Neural cell (in vitro differentiated cells): Measurements from ENCODE around the gene SLC29A1. TPM values are rescaled to one million over a fixed set of nuclear protein-coding genes. Genes with fewer than 3 reads are reported as not detected.
A peak's percentile ranks its signal among the peaks of the same experiment; 100 is the strongest.

Experiments
- H2AFZ ChIP-seq: fragments of 200-600, 300-800 bp; sonication (generic), shearing (Covaris generic); 2 replicates; pipeline ENCODE4 v1.6.0; 2014; ENCODE audit warnings: low read depth, mild to moderate bottlenecking, antibody characterized with exemption, low read length, moderate library complexity
- H3F3A ChIP-seq: fragments of 200-600 bp; shearing (Covaris generic); 2 replicates; pipeline ENCODE4 v1.6.1; 2016; ENCODE audit warnings: mild to moderate bottlenecking, moderate library complexity, mixed read lengths, antibody characterized with exemption, low read length; ENCODE audit not compliant: insufficient read depth, poor library complexity, severe bottlenecking
- H3K27ac ChIP-seq: fragments of 200-600, 300-800 bp; sonication (generic), shearing (Covaris generic); 2 replicates; pipeline ENCODE4 v1.5.1; 2014; ENCODE audit warnings: mild to moderate bottlenecking, low read length, moderate library complexity
- H3K27me3 ChIP-seq: fragments of 300-800, 200-600 bp; sonication (generic), shearing (Covaris generic); 2 replicates; pipeline ENCODE4 v1.6.0; 2014; ENCODE audit warnings: mild to moderate bottlenecking, low read depth, low read length, moderate library complexity; ENCODE audit not compliant: insufficient read depth
- H3K36me3 ChIP-seq: fragments of 300-800, 200-600 bp; sonication (generic), shearing (Covaris generic); 2 replicates; pipeline ENCODE4 v1.5.1; 2014; ENCODE audit warnings: mild to moderate bottlenecking, antibody characterized with exemption, low read length, moderate library complexity; ENCODE audit not compliant: insufficient read depth
- H3K4me2 ChIP-seq: fragments of 300-800, 200-600 bp; sonication (generic), shearing (Covaris generic); 2 replicates; pipeline ENCODE4 v1.6.0; 2014; ENCODE audit warnings: mild to moderate bottlenecking, low read length
- H3K4me3 ChIP-seq: fragments of 300-800, 200-600 bp; sonication (generic), shearing (Covaris generic); 2 replicates; pipeline ENCODE4 v1.5.1; 2014; ENCODE audit warnings: mild to moderate bottlenecking, low read length, moderate library complexity
- H3K79me2 ChIP-seq: fragments of 200-600 bp; shearing (Covaris generic); replicated peaks from 2 replicates; pipeline ENCODE4 v1.6.0; 2014; ENCODE audit warnings: mild to moderate bottlenecking, low read length, moderate library complexity; ENCODE audit not compliant: insufficient read depth
- H3K9ac ChIP-seq: fragments of 300-800, 200-600 bp; sonication (generic), shearing (Covaris generic); 2 replicates; pipeline ENCODE4 v1.6.1; 2016; ENCODE audit warnings: mild to moderate bottlenecking, low read length, mixed read lengths
- H3K9me2 ChIP-seq: fragments of 200-600 bp; shearing (Covaris generic); 2 replicates; pipeline ENCODE4 v1.6.1; 2016; ENCODE audit warnings: mild to moderate bottlenecking, low read length, mixed read lengths; ENCODE audit not compliant: insufficient read depth
- H3K9me3 ChIP-seq: fragments of 200-600, 300-800 bp; sonication (generic), shearing (Covaris generic); 2 replicates; pipeline ENCODE4 v1.6.1; 2016; ENCODE audit warnings: mild to moderate bottlenecking, mixed run types, low read length, moderate library complexity, mixed read lengths
- H4K20me1 ChIP-seq: fragments of 200-600 bp; shearing (Covaris generic); 2 replicates; pipeline ENCODE4 v1.6.1; 2016; ENCODE audit warnings: mild to moderate bottlenecking, mixed run types; ENCODE audit not compliant: insufficient read depth
- EP300 ChIP-seq: fragments of 450-650 bp; conservative IDR thresholded peaks from 2 replicates; pipeline ENCODE4 v1.6.1; 2014; ENCODE audit warnings: antibody characterized with exemption, mild to moderate bottlenecking, moderate library complexity; ENCODE audit not compliant: poor library complexity, severe bottlenecking
- EZH2 ChIP-seq: fragments of 200-600, 300-800 bp; shearing (Covaris generic), sonication (generic); IDR thresholded peaks from 2 replicates; pipeline ENCODE4 v1.6.1; 2014; ENCODE audit warnings: antibody characterized with exemption, low read length, borderline replicate concordance, mild to moderate bottlenecking; ENCODE audit not compliant: insufficient read depth, poor library complexity, severe bottlenecking
- MXI1 ChIP-seq: fragments of 450-650 bp; conservative IDR thresholded peaks from 2 replicates; pipeline ENCODE4 v1.6.1; 2014; ENCODE audit warnings: antibody characterized with exemption, mild to moderate bottlenecking; ENCODE audit not compliant: poor library complexity, severe bottlenecking
- POLR2AphosphoS5 ChIP-seq: IDR thresholded peaks from 2 replicates; pipeline ENCODE4 v1.6.1; 2012
- RAD21 ChIP-seq: fragments of 450-650 bp; conservative IDR thresholded peaks from 2 replicates; pipeline ENCODE4 v1.6.1; 2014; ENCODE audit warnings: antibody characterized with exemption, mild to moderate bottlenecking, moderate library complexity
- SMC3 ChIP-seq: fragments of 450-650 bp; conservative IDR thresholded peaks from 2 replicates; pipeline ENCODE4 v1.6.1; 2014; ENCODE audit warnings: antibody characterized with exemption, mild to moderate bottlenecking, moderate library complexity; ENCODE audit not compliant: poor library complexity
- TAF1 ChIP-seq: IDR thresholded peaks from 2 replicates; pipeline ENCODE4 v1.6.1; 2012; ENCODE audit warnings: low read depth
- polyA plus RNA-seq: library from polyadenylated mRNA; depleted of rRNA; stranded (reverse); fragments of >200 nt; gene quantifications from 2 replicates; pipeline ENCODE4 v1.2.3, GENCODE V29; 2014
- TF ChIP-seq, protein P1 (sequence below): fragments of 450-650 bp; IDR thresholded peaks from 2 replicates; pipeline ENCODE4 v1.5.1; 2014; ENCODE audit warnings: antibody characterized with exemption, mild to moderate bottlenecking, moderate library complexity; ENCODE audit not compliant: poor library complexity, severe bottlenecking
- TF ChIP-seq, protein P2 (sequence below): IDR thresholded peaks from 2 replicates; pipeline ENCODE4 v1.6.1; 2012; ENCODE audit warnings: borderline replicate concordance

SLC29A1 gene
- polyA plus RNA-seq, 1 donor from 2014 or later: 18.9 TPM

DNA sequence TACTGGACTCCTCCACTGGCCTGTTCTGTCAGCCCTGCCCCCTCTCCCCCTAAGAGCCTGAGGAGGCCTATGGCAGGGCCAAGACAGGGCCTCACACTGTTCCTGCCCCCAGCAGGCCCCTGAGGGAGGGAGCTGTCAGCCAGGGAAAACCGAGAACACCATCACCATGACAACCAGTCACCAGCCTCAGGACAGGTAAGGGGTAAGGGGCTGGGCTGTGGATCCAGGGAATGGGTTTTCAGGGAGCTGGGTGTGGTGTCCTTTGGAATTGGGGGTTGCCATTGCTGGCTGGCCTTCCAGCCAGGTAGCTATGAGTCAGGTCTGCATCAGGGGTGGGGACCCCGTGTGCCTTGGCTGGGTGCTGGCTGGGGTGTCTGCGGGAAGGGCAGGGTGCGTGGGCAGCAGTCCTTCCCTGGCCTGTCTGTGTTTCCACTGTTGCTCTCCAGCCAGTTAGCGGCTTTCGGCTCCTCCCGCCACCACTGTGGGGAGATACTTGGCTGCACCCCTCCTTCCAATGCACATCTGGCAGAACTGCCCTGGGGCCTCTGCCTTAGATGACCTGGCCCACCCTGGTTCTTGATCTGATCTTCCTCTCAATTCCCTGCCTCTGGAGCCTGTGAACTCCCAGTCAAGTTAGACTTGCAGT, 3.9 kb downstream of the SLC29A1 start:
- no peaks in the 10 kb centered on the region for H3K9me3 ChIP-seq
- no peaks in the 10 kb centered on the region for H3K27me3 ChIP-seq
- TF ChIP-seq, protein P1, sequence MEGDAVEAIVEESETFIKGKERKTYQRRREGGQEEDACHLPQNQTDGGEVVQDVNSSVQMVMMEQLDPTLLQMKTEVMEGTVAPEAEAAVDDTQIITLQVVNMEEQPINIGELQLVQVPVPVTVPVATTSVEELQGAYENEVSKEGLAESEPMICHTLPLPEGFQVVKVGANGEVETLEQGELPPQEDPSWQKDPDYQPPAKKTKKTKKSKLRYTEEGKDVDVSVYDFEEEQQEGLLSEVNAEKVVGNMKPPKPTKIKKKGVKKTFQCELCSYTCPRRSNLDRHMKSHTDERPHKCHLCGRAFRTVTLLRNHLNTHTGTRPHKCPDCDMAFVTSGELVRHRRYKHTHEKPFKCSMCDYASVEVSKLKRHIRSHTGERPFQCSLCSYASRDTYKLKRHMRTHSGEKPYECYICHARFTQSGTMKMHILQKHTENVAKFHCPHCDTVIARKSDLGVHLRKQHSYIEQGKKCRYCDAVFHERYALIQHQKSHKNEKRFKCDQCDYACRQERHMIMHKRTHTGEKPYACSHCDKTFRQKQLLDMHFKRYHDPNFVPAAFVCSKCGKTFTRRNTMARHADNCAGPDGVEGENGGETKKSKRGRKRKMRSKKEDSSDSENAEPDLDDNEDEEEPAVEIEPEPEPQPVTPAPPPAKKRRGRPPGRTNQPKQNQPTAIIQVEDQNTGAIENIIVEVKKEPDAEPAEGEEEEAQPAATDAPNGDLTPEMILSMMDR: no peak
- no peak for TF ChIP-seq TAF1
- TF ChIP-seq EZH2: no peak
- TF ChIP-seq POLR2AphosphoS5: peak; percentile 13
- TF ChIP-seq, protein P2, sequence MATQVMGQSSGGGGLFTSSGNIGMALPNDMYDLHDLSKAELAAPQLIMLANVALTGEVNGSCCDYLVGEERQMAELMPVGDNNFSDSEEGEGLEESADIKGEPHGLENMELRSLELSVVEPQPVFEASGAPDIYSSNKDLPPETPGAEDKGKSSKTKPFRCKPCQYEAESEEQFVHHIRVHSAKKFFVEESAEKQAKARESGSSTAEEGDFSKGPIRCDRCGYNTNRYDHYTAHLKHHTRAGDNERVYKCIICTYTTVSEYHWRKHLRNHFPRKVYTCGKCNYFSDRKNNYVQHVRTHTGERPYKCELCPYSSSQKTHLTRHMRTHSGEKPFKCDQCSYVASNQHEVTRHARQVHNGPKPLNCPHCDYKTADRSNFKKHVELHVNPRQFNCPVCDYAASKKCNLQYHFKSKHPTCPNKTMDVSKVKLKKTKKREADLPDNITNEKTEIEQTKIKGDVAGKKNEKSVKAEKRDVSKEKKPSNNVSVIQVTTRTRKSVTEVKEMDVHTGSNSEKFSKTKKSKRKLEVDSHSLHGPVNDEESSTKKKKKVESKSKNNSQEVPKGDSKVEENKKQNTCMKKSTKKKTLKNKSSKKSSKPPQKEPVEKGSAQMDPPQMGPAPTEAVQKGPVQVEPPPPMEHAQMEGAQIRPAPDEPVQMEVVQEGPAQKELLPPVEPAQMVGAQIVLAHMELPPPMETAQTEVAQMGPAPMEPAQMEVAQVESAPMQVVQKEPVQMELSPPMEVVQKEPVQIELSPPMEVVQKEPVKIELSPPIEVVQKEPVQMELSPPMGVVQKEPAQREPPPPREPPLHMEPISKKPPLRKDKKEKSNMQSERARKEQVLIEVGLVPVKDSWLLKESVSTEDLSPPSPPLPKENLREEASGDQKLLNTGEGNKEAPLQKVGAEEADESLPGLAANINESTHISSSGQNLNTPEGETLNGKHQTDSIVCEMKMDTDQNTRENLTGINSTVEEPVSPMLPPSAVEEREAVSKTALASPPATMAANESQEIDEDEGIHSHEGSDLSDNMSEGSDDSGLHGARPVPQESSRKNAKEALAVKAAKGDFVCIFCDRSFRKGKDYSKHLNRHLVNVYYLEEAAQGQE: peak; percentile 8
- TF ChIP-seq SMC3: no peak
- peak; percentile 24 for TF ChIP-seq EP300
- no peak for TF ChIP-seq MXI1
- TF ChIP-seq RAD21: no peak
- peaks cover 3% of the 10 kb centered on the region for H3K79me2 ChIP-seq
- H3K36me3 ChIP-seq: no peaks in the 10 kb centered on the region
- peak overlapping the region; percentile 75 for H3K27ac ChIP-seq
- peak overlapping the region; percentile 62 for H3K9ac ChIP-seq
- H3F3A ChIP-seq: no peaks in the 10 kb centered on the region
- H3K9me2 ChIP-seq: no peaks in the 10 kb centered on the region
- H3K4me2 ChIP-seq: peak overlapping the region; percentile 65
- no peaks in the 10 kb centered on the region for H4K20me1 ChIP-seq
- peak overlapping the region; percentile 78 for H2AFZ ChIP-seq
- peak overlapping the region; percentile 57 for H3K4me3 ChIP-seq

DNA sequence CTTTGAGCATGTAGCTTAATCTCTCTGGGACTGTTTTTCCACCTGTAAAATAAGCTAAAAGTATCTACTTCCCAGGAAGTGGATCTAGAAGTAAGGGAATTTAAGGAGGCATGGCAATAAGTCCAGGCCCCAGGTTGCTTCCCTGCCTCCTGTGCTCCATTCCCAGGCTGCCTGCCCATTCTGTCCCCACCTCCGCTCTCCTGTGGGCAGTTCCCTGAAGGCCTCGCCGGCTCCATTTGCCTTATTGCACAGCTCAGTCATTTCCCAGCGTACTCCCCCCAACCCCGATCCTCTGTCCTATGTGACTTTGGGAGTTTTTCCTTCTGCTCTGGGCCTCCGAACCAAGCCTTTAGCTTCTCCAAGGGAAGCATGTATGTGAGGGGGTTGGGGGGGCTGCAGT, 4.6 kb downstream of the SLC29A1 start:
- H3K9me3 ChIP-seq: no peaks in the 10 kb centered on the region
- no peaks in the 10 kb centered on the region for H3F3A ChIP-seq
- H3K27me3 ChIP-seq: no peaks in the 10 kb centered on the region
- TF ChIP-seq SMC3 (no peak), TAF1 (no peak), MXI1 (no peak), POLR2AphosphoS5 (no peak)
- TF ChIP-seq, protein P1: no peak
- no peaks in the 10 kb centered on the region for H4K20me1 ChIP-seq
- no peak overlapping the region for H3K4me3 ChIP-seq
- no peak overlapping the region for H3K4me2 ChIP-seq
- H3K9ac ChIP-seq: no peak overlapping the region
- H3K27ac ChIP-seq: no peak overlapping the region
- H3K79me2 ChIP-seq: peaks cover 3% of the 10 kb centered on the region
- no peaks in the 10 kb centered on the region for H3K36me3 ChIP-seq
- no peaks in the 10 kb centered on the region for H3K9me2 ChIP-seq
- no peak overlapping the region for H2AFZ ChIP-seq
